Measurements from ENCODE around the gene RNF208. TPM values are rescaled to one million over a fixed set of nuclear protein-coding genes. Genes with fewer than 3 reads are reported as not detected.

RNF208 gene
- total RNA-seq, 3 donors from 2014 or later = 1.5 to 2.9 (median 1.8) TPM

GRCh38 chr9:137178201-137178938 lies 43.7 kb downstream of the RNF208 start:
- Histone ChIP-seq H3K27ac (no peak overlapping the region), H3K27me3 (no peaks in the 10 kb centered on the region), H3K4me3 (no peak overlapping the region), H3K9me3 (no peaks in the 10 kb centered on the region), H3K4me1 (peaks cover 0 to 3% of the 10 kb centered on the region in 2 donors), H3K36me3 (peaks cover 4% of the 10 kb centered on the region)
- DNase-seq (ENCODE audit: low spot score in 2 of 2) = no peak
- intact Hi-C loops (cut with DNase I; ENCODE audit: low total_unique reads) = no loop called here
- TF ChIP-seq POLR2A (IDR thresholded peaks at IDR 0.05) = no peak
- TF ChIP-seq POLR2AphosphoS5 (IDR thresholded peaks at IDR 0.05) = no peak
- TF ChIP-seq CTCF (IDR thresholded peaks at IDR 0.05) = no peak

- no peak for DNase-seq (ENCODE audit: low spot score in 2 of 2)
- Histone ChIP-seq H3K9me3 (no peaks in the 10 kb centered on the region), H3K36me3 (peaks cover 3% of the 10 kb centered on the region), H3K4me1 (peaks cover 10 to 11% of the 10 kb centered on the region in 2 donors), H3K27ac (no peak overlapping the region), H3K27me3 (no peaks in the 10 kb centered on the region), H3K4me3 (no peak overlapping the region)
- TF ChIP-seq POLR2AphosphoS5 (IDR thresholded peaks at IDR 0.05) (no peak), POLR2A (IDR thresholded peaks at IDR 0.05) (no peak), CTCF (IDR thresholded peaks at IDR 0.05) (peak in 2 of 3 donors; percentile 51 to 58)
- intact Hi-C loops (cut with DNase I; ENCODE audit: low total_unique reads) = no loop called here
Observed at GRCh38 chr9:137176302-137177182, 45.5 kb downstream of the RNF208 start.

- no peak for DNase-seq (ENCODE audit: low spot score in 2 of 2)
- TF ChIP-seq POLR2A (IDR thresholded peaks at IDR 0.05) = no peak
- TF ChIP-seq POLR2AphosphoS5 (IDR thresholded peaks at IDR 0.05) = no peak
- no peak for TF ChIP-seq CTCF (IDR thresholded peaks at IDR 0.05)
- H3K27me3 ChIP-seq = peaks cover 0 to under 1% of the 10 kb centered on the region in 2 donors
- H3K9me3 ChIP-seq = no peaks in the 10 kb centered on the region
- no peaks in the 10 kb centered on the region for H3K36me3 ChIP-seq
- no peak overlapping the region for H3K4me3 ChIP-seq
- H3K4me1 ChIP-seq = peaks cover 11 to 17% of the 10 kb centered on the region in 2 donors
- intact Hi-C loops (cut with DNase I; ENCODE audit: low total_unique reads) = no loop called here
- peak overlapping the region in 1 of 2 donors; percentile 81 for H3K27ac ChIP-seq
Observed at GRCh38 chr9:137175345-137175961, 46.6 kb downstream of the RNF208 start.

- H3K4me3 ChIP-seq = no peak overlapping the region
- H3K36me3 ChIP-seq = no peaks in the 10 kb centered on the region
- peak overlapping the region in 1 of 2 donors; percentile 81 for H3K27ac ChIP-seq
- intact Hi-C loops (cut with DNase I; ENCODE audit: low total_unique reads) = no loop called here
- TF ChIP-seq CTCF (IDR thresholded peaks at IDR 0.05) (no peak), POLR2A (IDR thresholded peaks at IDR 0.05) (no peak), POLR2AphosphoS5 (IDR thresholded peaks at IDR 0.05) (no peak)
- no peak for DNase-seq (ENCODE audit: low spot score in 2 of 2)
- H3K27me3 ChIP-seq = peaks cover under 1 to 7% of the 10 kb centered on the region in 2 donors
- H3K4me1 ChIP-seq = peaks cover 16 to 17% of the 10 kb centered on the region in 2 donors
- no peaks in the 10 kb centered on the region for H3K9me3 ChIP-seq
Observed at GRCh38 chr9:137174722-137175293, 47.2 kb downstream of the RNF208 start.

Measured in breast epithelium (tissue), 4 donors.